ENCODE results near the gene ZFP57. TPM values are rescaled to one million over a fixed set of nuclear protein-coding genes. Genes with fewer than 3 reads are reported as not detected.
"Not testable (repeated sequence)": the region's sequence is repeated elsewhere in the genome, so short reads cannot be mapped to it uniquely, and the experiment has no call there.

The ZFP57 gene
- polyA plus RNA-seq, 1 donor from 2014 or later, result not detected

- H3K4me3 ChIP-seq (ENCODE audit: low read length), result no peak overlapping the region
- no peaks in the 10 kb centered on the region for H3K9me3 ChIP-seq (ENCODE audit: low read length)
- H3K36me3 ChIP-seq (ENCODE audit: insufficient read depth, low read length), result no peaks in the 10 kb centered on the region
- no peaks in the 10 kb centered on the region for H3K79me2 ChIP-seq (replicated peaks; ENCODE audit: insufficient read depth, low read length)
- H4K20me1 ChIP-seq (ENCODE audit: insufficient read depth), result no peaks in the 10 kb centered on the region
- H3F3A ChIP-seq (ENCODE audit: insufficient read depth, low read length, poor library complexity, severe bottlenecking), result no peaks in the 10 kb centered on the region
- no peak overlapping the region for H3K9ac ChIP-seq (ENCODE audit: low read length)
- TF ChIP-seq MXI1 (conservative IDR thresholded peaks at IDR 0.05; ENCODE audit: poor library complexity, severe bottlenecking) (no peak), REST (IDR thresholded peaks at IDR 0.05; ENCODE audit: borderline replicate concordance) (no peak), SMC3 (conservative IDR thresholded peaks at IDR 0.05; ENCODE audit: poor library complexity) (no peak), EP300 (conservative IDR thresholded peaks at IDR 0.05; ENCODE audit: poor library complexity, severe bottlenecking) (no peak), TAF1 (IDR thresholded peaks at IDR 0.05; ENCODE audit: low read depth) (no peak), EZH2 (IDR thresholded peaks at IDR 0.05; ENCODE audit: borderline replicate concordance, insufficient read depth, low read length, poor library complexity, severe bottlenecking) (no peak), CTCF (IDR thresholded peaks at IDR 0.05; ENCODE audit: poor library complexity, severe bottlenecking) (no peak), RAD21 (conservative IDR thresholded peaks at IDR 0.05) (no peak), POLR2AphosphoS5 (IDR thresholded peaks at IDR 0.05) (no peak)
- no peak overlapping the region for H3K4me2 ChIP-seq (ENCODE audit: low read length)
- no peak overlapping the region for H2AFZ ChIP-seq (ENCODE audit: low read depth, low read length)
- H3K9me2 ChIP-seq (ENCODE audit: insufficient read depth, low read length), result no peaks in the 10 kb centered on the region
- H3K27ac ChIP-seq (ENCODE audit: low read length), result no peak overlapping the region
- H3K27me3 ChIP-seq (ENCODE audit: insufficient read depth, low read depth, low read length), result no peaks in the 10 kb centered on the region
Observed at GRCh38 chr6:29673161-29673560, 7.8 kb downstream of the ZFP57 start.

- not testable (repeated sequence) for H3K36me3 ChIP-seq (ENCODE audit: insufficient read depth, low read length); H3K9ac ChIP-seq (ENCODE audit: low read length); H3K9me3 ChIP-seq (ENCODE audit: low read length); H2AFZ ChIP-seq (ENCODE audit: low read depth, low read length); H3K9me2 ChIP-seq (ENCODE audit: insufficient read depth, low read length); H3K4me2 ChIP-seq (ENCODE audit: low read length); H3K27ac ChIP-seq (ENCODE audit: low read length); H3K27me3 ChIP-seq (ENCODE audit: insufficient read depth, low read depth, low read length); H3F3A ChIP-seq (ENCODE audit: insufficient read depth, low read length, poor library complexity, severe bottlenecking); H3K4me3 ChIP-seq (ENCODE audit: low read length); H3K79me2 ChIP-seq (replicated peaks; ENCODE audit: insufficient read depth, low read length); H4K20me1 ChIP-seq (ENCODE audit: insufficient read depth)
Observed at GRCh38 chr6:29672116-29672515, 8.8 kb downstream of the ZFP57 start.

- H2AFZ ChIP-seq (ENCODE audit: low read depth, low read length), result no peak overlapping the region
- no peaks in the 10 kb centered on the region for H3K9me2 ChIP-seq (ENCODE audit: insufficient read depth, low read length)
- no peaks in the 10 kb centered on the region for H3F3A ChIP-seq (ENCODE audit: insufficient read depth, low read length, poor library complexity, severe bottlenecking)
- H3K4me3 ChIP-seq (ENCODE audit: low read length), result no peak overlapping the region
- no peaks in the 10 kb centered on the region for H3K9me3 ChIP-seq (ENCODE audit: low read length)
- no peak overlapping the region for H3K27ac ChIP-seq (ENCODE audit: low read length)
- no peak overlapping the region for H3K9ac ChIP-seq (ENCODE audit: low read length)
- no peaks in the 10 kb centered on the region for H4K20me1 ChIP-seq (ENCODE audit: insufficient read depth)
- no peaks in the 10 kb centered on the region for H3K27me3 ChIP-seq (ENCODE audit: insufficient read depth, low read depth, low read length)
- no peak for TF ChIP-seq CTCF (IDR thresholded peaks at IDR 0.05; ENCODE audit: poor library complexity, severe bottlenecking)
- no peak for TF ChIP-seq TAF1 (IDR thresholded peaks at IDR 0.05; ENCODE audit: low read depth)
- TF ChIP-seq EP300 (conservative IDR thresholded peaks at IDR 0.05; ENCODE audit: poor library complexity, severe bottlenecking), result no peak
- H3K79me2 ChIP-seq (replicated peaks; ENCODE audit: insufficient read depth, low read length), result no peaks in the 10 kb centered on the region
- no peaks in the 10 kb centered on the region for H3K36me3 ChIP-seq (ENCODE audit: insufficient read depth, low read length)
- H3K4me2 ChIP-seq (ENCODE audit: low read length), result no peak overlapping the region
Observed at GRCh38 chr6:29671026-29671425, 9.9 kb downstream of the ZFP57 start.

All from neural cell (in vitro differentiated cells).